ENCODE results near the gene MPV17L. TPM values are rescaled to one million over a fixed set of nuclear protein-coding genes. Genes with fewer than 3 reads are reported as not detected.
A peak's percentile ranks its signal among the peaks of the same experiment; 100 is the strongest.
"Not testable (repeated sequence)": the region's sequence is repeated elsewhere in the genome, so short reads cannot be mapped to it uniquely, and the experiment has no call there.

Gene MPV17L
- total RNA-seq, 3 donors from 2014 or later (not counting 1 experiment from before 2014, with no cell fraction given): 0.07 to 0.12 TPM; not detected in 1

- Histone ChIP-seq H3K4me3 (ENCODE audit: low read length) (no peak overlapping the region), H3K4me1 (ENCODE audit: control insufficient read depth, insufficient read depth, low read length) (peaks cover 3% of the 10 kb centered on the region), H3K27me3 (ENCODE audit: control insufficient read depth, insufficient read depth, low read length) (no peaks in the 10 kb centered on the region), H3K27ac (ENCODE audit: low read length) (no peak overlapping the region), H3K9me3 (ENCODE audit: control insufficient read depth, insufficient read depth, low read length) (no peaks in the 10 kb centered on the region), H3K36me3 (ENCODE audit: control insufficient read depth, insufficient read depth, low read length) (no peaks in the 10 kb centered on the region)
- Mint-ChIP-seq H3K9me3 (no peaks in the 10 kb centered on the region), H3K36me3 (no peaks in the 10 kb centered on the region), H3K4me1 (no peaks in the 10 kb centered on the region), H3K4me3 (no peak overlapping the region), H3K27me3 (ENCODE audit: low read depth in 2 of 2) (peaks cover 0 to 2% of the 10 kb centered on the region in 2 donors), H3K27ac (no peak overlapping the region)
- DNase-seq (peak; percentile 43 to 73), ATAC-seq (peak; percentile 60 to 70 (median 69))
- peak; percentile 59 for TF ChIP-seq CTCF (IDR thresholded peaks at IDR 0.05)
- intact Hi-C loops (cut with micrococcal nuclease): loop anchor here (2.0 to 10.0 kb wide), 3 partner anchors 215 to 697 kb away; partner anchors contain the start of gene MARF1
- WGBS (ENCODE audit: insufficient coverage): 6% methylated on average over 4 of the region's 8 CpGs
Observed at GRCh38 chr16:15427648-15428239, 32.2 kb downstream of the MPV17L start.

GRCh38 chr16:15430884-15431283 is 35.3 kb downstream of the MPV17L start:
- peaks cover 18% of the 10 kb centered on the region for H3K4me1 ChIP-seq (ENCODE audit: control insufficient read depth, insufficient read depth, low read length)
- H3K27ac Mint-ChIP-seq; H3K27ac ChIP-seq (ENCODE audit: low read length); H3K9me3 Mint-ChIP-seq; H3K27me3 ChIP-seq (ENCODE audit: control insufficient read depth, insufficient read depth, low read length); H3K4me3 ChIP-seq (ENCODE audit: low read length); H3K36me3 ChIP-seq (ENCODE audit: control insufficient read depth, insufficient read depth, low read length); ATAC-seq; H3K9me3 ChIP-seq (ENCODE audit: control insufficient read depth, insufficient read depth, low read length); DNase-seq; intact Hi-C loops (cut with micrococcal nuclease); H3K4me3 Mint-ChIP-seq; H3K36me3 Mint-ChIP-seq: not testable (repeated sequence)
- H3K4me1 Mint-ChIP-seq: peaks cover 16 to 19% of the 10 kb centered on the region in 2 donors
- WGBS (ENCODE audit: insufficient coverage): 93% methylated on average over 11 of the region's 11 CpGs
- H3K27me3 Mint-ChIP-seq (ENCODE audit: low read depth in 2 of 2): peaks cover 20% of the 10 kb centered on the region in 2 donors

GRCh38 chr16:15434079-15434424 is 38.5 kb downstream of the MPV17L start:
- TF ChIP-seq CTCF (IDR thresholded peaks at IDR 0.05): no peak
- no peaks in the 10 kb centered on the region for H3K9me3 ChIP-seq (ENCODE audit: control insufficient read depth, insufficient read depth, low read length)
- no peaks in the 10 kb centered on the region for H3K36me3 ChIP-seq (ENCODE audit: control insufficient read depth, insufficient read depth, low read length)
- H3K9me3 Mint-ChIP-seq: no peaks in the 10 kb centered on the region
- ATAC-seq (no peak), DNase-seq (no peak)
- H3K4me1 Mint-ChIP-seq: peaks cover 17 to 20% of the 10 kb centered on the region in 2 donors
- peaks cover 15% of the 10 kb centered on the region for H3K4me1 ChIP-seq (ENCODE audit: control insufficient read depth, insufficient read depth, low read length)
- no peaks in the 10 kb centered on the region for H3K36me3 Mint-ChIP-seq
- H3K27me3 Mint-ChIP-seq (ENCODE audit: low read depth in 2 of 2): peaks cover 21 to 23% of the 10 kb centered on the region in 2 donors
- H3K27ac Mint-ChIP-seq: no peak overlapping the region
- 45% methylated on average over 12 of the region's 12 CpGs for WGBS (ENCODE audit: insufficient coverage)
- H3K27ac ChIP-seq (ENCODE audit: low read length): no peak overlapping the region
- H3K4me3 Mint-ChIP-seq: peak overlapping the region; percentile 78
- peak overlapping the region; percentile 37 for H3K4me3 ChIP-seq (ENCODE audit: low read length)
- intact Hi-C loops (cut with micrococcal nuclease): no loop called here
- peaks cover 8% of the 10 kb centered on the region for H3K27me3 ChIP-seq (ENCODE audit: control insufficient read depth, insufficient read depth, low read length)

GRCh38 chr16:15434425-15435215 is 39.1 kb downstream of the MPV17L start, which contains the start of gene BMERB1:
TSS of gene BMERB1 (plus strand) at chr16:15434588. CDS start at chr16:15434654, 66 bp downstream.
- Mint-ChIP-seq H3K4me3 (peak within 1 kb of the TSS; percentile 78), H3K27me3 (ENCODE audit: low read depth in 2 of 2) (peaks cover 21 to 23% of the 10 kb centered on the region in 2 donors), H3K36me3 (no peaks in the 10 kb centered on the region), H3K9me3 (no peaks in the 10 kb centered on the region), H3K27ac (no peak within 1 kb of the TSS), H3K4me1 (peaks cover 17 to 20% of the 10 kb centered on the region in 2 donors)
- peak; percentile 19 to 55 for DNase-seq
- Histone ChIP-seq H3K27me3 (ENCODE audit: control insufficient read depth, insufficient read depth, low read length) (peaks cover 8% of the 10 kb centered on the region), H3K36me3 (ENCODE audit: control insufficient read depth, insufficient read depth, low read length) (no peaks in the 10 kb centered on the region), H3K27ac (ENCODE audit: low read length) (no peak within 1 kb of the TSS), H3K4me1 (ENCODE audit: control insufficient read depth, insufficient read depth, low read length) (peaks cover 15% of the 10 kb centered on the region), H3K4me3 (ENCODE audit: low read length) (peak within 1 kb of the TSS; percentile 37), H3K9me3 (ENCODE audit: control insufficient read depth, insufficient read depth, low read length) (no peaks in the 10 kb centered on the region)
- intact Hi-C loops (cut with micrococcal nuclease): no loop called here
- ATAC-seq: peak in 2 of 3 donors; percentile 68 to 69
- WGBS (ENCODE audit: insufficient coverage): under 1% methylated on average over 58 of the region's 63 CpGs
- no peak for TF ChIP-seq CTCF (IDR thresholded peaks at IDR 0.05)

Measured in natural killer cell (primary cell).